HG03025 (cell line): ENCODE results near the gene SEL1L.
"Not testable (repeated sequence)": the region's sequence is repeated elsewhere in the genome, so short reads cannot be mapped to it uniquely, and the experiment has no call there.

ENCODE experiments used
- ATAC-seq: cut with Tn5 transposase; IDR thresholded peaks from one replicate; pipeline ENCODE4 v1.9.1; 2021; ENCODE audit warnings: mild to moderate bottlenecking, moderate library complexity; ENCODE audit not compliant: unreplicated experiment, low FRiP score

Gene SEL1L

DNA sequence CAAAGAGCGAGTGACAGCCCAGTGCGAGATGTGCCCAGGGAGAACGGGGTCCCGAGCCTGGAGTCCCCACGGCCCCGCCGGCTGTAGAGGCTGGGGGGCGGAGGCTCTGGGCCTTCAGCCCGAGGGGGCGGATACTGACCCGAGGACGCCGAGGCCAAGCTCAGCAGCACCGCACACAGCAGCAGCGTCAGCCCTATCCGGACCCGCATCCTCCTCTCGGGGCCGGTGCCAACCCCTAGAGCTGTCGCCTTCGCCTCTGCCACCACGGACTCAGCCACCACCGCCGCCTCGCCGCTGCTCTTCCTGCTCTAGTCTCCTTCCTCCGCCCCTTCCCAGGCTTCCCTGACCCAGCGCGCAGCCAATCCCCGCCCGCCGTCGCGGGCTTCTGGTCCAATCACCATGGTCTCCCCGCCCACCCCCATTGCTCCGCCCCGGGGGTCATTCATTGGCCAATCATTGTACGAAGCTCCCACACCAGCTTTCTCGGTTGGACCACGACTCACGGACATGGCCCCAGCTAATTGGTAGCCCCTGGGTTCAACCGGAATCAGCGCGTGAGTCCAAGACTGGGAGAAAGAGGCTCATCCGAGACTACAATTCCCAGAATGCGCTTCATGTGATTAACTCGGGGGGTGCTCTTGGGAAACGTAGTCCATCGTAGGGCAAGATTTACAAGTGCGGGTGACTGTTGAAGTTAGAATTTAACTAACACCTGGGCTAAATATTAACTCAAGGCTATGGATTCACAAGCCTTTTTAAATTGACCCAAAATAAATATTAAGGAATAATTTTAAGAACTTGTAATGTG is at the start of gene SEL1L:
TSS of gene SEL1L (minus strand) at position 318 of the 808 bp plus-strand sequence. CDS start at position 209, 109 bp downstream.
- ATAC-seq, result peak; percentile 96

DNA sequence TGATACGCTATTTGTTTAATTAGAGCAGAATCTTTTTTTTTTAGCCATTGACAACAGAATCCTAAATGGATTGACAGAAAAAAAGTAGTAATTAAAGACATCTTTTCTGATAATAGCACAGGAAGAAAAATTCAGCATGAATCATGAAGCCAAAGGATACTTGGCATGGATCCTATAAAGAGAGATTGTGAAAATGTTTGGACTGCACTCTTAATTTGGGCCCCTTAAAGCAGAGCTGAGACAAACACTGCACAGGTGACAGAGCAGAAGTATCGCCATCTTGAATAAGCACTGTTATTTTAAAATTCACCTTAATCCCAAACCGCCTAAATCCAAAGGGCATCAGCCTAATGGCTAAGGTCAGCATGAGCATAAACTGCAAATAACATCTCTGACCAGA is 48.8 kb upstream of the SEL1L start:
- no peak for ATAC-seq

DNA sequence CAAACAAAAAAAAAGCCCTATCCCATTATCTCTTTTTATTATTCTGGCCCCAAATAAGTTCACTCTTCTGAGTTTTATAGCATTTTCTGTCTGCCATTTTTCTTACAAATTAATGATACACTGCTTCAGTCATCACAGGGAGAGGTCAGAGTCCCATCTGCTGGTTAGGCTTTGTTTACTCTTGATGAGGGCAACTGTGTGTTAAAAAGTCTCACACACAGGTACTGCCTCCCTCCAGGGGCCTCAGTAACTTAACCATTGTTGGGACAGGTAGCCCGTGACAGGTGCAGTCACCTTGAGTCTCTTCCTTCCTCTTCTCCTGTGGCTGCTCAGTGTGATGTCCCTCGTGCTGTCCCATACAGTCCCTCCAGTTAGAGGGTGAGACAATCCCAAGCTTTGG is 45.5 kb upstream of the SEL1L start:
- ATAC-seq, result no peak

DNA sequence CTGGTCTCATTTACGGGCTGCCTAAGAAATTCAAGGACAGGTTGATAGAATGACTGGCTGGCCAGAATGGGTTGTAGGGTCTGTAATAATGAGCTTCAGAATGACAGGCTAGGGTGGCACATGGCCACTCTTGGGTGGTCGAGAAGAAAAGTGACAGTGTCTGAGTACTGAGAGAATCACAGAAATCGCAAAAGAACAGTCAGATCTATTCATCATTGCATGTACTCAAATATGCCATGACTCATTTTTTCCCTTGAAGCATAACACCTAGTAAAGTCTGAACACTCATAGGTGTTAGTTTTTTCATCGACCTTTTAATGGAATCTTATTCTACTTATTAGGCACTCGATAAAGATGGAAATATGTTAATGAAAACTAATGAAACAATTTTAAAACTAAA is 37.8 kb upstream of the SEL1L start:
- no peak for ATAC-seq

DNA sequence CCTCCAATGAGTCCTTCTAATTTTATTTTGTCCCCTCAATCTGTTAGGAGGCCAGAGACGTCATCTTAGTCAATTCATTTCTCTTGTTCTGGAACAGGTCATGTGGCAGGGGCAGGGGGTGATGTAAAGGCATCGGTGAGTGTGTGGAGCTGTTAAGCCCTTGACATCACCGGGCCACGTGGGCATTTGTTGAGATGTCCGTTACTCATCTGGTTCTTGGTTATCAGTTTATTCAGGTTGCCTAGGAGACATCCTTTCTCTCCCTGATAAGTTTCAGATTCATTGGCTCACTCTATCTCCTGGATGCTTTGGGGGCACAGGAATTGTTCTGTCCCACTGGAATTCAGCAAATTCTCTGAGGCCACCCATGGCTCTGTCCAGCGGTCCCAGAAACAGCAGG is 33.6 kb upstream of the SEL1L start:
- no peak for ATAC-seq

DNA sequence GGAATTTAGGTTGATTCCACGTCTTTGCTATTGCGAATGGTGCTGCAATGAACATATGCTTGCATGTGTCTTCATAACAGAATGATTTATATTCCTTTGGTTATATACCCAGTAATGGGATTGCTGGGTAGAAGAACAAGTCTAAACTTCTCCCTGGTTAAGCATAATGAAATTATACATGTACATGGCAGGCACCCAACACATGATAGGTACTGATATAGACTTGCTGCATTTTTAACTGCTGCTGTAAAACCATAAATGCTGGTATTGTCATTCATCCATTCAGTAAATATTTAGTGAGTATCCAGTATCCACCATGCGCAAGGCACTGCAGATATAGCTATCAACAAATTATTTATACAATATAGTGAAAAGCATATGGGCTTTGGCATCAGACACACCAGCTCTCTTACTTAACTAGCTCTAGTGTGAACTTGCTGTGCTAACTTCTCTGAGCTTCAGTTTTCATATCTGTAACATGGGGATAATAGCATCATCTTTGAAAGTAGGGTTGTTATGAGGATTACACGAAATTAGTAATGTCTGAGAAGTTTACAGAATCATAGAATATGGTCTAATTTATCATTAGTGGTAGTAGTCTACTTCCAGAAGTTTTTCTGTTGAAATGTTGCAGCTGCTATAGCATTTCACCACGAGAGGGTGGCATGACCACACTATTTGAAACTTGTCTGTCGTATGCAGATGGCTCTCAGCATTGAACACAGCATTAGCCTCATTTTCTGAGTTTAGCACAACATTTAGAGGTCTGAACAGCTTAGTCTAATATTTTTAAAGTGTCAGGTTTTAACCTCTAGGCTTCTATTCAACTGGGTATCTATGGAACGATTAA is 32.0 kb upstream of the SEL1L start:
- ATAC-seq, result peak; percentile 68

DNA sequence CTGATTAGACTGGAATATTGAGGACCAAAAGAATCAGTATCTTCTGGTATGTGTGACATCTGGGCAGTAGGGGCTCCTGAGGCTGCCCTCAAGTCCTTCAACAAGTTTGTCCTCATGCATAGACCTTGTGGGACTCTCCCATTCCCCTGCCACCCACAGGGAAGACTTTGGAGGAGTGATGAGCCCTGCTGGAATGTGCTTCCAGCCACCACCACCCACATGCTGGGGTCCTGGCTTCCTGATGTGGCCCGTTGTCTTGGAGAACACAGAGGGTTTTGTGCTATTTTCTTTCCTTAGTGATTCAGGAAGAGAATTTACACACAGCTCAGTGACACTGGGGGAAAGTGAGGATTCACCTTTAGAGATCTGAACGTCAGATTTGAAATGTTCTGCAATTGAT is 29.2 kb upstream of the SEL1L start:
- ATAC-seq, result no peak

DNA sequence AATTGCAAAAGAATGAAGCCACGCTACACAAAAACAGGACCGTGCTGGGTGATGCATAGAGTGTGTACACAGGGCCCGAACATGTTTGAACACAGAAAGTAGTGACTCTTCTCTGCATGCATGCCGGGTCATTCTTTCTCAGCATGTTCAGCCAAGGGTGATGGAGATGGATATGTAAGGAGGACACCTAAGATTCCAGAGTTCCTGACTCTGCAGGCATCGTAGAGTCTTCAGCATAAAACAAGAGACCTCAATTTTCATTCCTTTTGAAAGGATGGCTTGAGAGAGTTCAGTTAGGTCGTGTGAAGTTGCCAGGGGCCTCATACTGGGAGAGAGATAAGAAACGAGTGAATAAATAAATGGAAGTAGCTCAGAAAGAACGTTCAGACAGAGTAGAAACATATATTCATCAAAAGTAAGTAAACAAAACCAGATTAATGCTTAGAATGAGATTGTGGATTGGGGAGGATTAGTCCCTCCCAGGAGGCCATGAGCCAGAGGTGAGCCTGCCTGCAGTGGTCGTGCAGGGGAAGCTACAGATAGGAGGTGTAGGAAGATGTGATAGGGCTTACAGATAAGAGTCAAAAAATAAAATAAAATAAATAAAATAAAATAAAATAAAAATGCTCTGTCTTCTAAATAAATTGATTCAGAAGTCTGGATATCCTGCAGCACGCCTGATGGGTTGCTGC is 27.6 kb upstream of the SEL1L start:
- ATAC-seq, result no peak

DNA sequence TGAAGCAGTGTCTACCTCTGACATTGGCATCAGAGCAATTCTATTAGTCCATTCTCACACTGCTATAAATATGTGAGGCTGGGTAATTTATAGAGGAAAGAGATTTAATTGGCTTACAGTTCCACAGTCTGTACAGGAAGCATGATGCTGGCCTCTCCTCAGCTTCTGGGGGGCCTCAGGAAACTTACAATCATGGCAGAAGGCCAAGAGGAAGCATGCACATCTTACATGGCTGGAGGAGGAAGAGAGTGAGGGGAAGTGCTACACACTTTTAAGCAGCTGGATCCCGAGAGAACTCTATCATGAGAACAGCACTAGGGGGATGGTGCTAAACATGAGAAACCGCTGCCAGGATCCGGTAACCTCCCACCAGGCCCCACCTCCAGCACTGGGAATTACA is 25.7 kb upstream of the SEL1L start:
- ATAC-seq, result no peak

DNA sequence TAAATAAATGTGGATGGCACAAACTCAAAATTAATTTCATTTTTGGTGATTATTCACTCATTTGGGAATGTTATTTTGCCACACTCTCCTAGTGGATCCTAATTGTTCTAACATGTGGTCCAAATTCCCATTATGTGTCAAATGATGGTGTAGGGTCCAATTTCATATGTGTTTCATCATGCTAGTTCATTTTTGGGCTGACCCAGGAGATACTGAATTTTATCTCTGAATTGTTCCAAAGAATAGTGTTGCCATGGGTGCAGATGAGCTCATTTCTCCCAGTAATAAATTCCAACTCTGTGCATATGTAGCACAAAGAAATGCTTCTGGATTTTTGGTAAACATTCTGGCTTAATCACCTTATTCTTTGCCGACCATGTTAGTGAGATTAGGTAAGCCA is 23.5 kb upstream of the SEL1L start:
- no peak for ATAC-seq

DNA sequence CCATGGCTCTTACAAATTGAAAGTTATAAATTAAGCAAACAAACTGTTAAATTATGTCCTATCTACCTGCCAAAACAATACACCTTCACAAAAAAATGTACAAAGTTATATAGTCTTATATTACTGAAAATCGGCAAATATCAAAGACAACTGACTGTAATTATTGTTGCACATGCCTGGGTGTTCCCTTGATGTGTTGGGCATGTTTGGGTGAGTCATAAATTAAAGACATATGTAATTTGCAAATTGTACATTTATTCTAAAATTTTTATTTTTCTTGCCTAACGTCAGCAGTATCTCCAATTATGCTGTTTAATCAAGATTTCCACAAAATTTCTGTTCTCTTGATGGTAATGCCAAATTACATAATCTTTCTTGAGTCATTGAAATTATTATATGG is 22.0 kb upstream of the SEL1L start:
- no peak for ATAC-seq

DNA sequence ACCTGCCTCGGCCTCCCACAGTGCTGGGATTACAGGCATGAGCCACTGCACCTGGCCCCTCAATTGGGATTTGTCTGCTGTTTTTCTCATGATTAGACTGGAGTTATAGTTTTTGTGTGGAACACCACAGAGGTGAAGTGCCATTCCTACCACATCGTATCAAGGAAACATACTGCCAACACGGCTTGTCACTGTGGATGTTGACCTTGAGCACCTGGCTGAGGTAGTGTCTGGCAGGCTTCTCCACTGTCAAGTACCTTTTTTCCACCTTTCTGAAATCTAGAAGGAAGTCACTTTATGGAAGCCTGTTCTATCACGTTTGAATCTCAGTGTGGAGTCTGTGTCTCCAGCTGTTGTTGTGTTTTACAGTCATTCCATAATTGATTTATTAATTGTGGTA is 21.4 kb upstream of the SEL1L start:
- ATAC-seq, result no peak

DNA sequence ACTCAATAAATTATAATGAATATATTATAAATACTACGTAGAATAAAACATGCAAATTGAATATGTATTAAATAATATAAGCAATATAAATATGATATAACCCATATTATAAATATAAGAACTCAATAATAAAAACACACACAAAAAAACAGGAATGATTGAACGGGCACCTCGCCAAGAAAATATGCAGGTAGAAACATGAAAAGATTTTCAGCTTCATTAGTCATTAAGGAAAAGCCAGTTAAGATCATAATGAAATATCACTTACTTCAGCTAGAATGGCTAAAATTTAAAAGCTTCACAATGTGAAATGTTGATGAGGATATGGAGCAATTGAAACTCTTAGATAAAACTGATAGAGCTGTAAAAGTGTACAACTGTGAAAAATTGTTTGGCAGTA is 17.8 kb upstream of the SEL1L start:
- no peak for ATAC-seq

DNA sequence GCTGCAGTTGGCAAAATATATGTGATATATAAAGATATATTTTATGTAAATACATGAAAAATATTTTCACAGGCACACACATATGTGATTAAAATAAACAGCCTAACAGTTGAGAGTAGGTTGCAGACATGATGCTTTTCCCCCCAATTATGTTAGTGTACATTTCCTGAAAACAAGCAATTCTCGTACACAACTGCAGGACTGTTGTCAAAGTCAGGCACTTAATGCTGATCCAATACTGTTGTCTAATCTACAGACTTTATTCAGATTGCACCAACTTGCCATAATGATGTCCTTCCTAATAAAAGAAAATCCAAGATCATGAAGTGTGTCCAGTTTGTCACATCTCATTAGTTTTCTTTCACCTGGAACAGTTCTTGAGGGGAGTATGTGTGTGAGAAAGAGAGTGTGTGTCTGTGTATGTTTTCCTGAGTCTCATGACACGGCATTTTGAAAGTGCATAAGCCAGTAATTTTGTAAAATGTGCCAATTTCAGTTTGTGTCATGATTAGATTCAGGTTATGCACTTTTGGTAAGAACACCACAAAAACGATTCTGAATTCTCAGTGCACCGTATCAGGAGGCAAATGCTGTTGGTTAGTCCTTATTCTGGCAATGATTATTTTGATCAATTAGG is 16.5 kb upstream of the SEL1L start:
- ATAC-seq, result peak; percentile 85

DNA sequence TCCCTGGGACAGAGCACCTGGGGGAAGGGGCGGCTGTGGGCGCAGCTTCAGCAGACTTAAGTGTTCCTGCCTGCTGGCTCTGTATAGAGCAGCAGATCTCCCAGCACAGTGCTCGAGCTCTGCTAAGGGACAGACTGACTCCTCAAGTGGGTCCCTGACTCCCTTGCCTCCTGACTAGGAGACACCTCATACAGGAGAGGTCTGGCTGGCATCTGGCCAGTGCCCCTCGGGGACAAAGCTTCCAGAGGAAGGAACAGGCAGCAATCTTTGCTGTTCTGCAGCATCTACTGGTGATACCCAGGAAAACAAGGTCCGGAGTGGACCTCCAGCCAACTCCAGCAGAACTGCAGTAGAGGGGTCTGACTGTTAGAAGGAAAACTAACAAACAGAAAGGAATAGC is 7.6 kb upstream of the SEL1L start:
- ATAC-seq, result not testable (repeated sequence)

DNA sequence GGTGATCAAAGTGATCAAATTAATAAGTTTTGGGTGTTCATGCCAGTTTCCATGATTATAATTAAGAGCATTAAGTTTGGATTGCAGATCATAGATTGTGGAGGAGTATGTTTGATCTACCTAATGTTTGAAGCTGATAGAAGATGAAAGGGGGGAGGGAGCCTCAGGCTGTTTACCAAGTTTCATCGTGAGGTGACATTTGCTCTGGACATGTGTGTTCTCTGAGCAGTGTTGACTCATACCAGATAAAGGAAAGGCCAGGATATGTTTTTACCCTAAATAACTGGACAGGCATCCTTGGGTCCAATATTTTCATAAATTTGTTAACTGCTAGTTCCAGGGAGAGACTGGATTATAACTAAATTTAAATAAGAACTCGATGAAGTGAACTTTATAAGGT is 3.5 kb upstream of the SEL1L start:
- no peak for ATAC-seq

DNA sequence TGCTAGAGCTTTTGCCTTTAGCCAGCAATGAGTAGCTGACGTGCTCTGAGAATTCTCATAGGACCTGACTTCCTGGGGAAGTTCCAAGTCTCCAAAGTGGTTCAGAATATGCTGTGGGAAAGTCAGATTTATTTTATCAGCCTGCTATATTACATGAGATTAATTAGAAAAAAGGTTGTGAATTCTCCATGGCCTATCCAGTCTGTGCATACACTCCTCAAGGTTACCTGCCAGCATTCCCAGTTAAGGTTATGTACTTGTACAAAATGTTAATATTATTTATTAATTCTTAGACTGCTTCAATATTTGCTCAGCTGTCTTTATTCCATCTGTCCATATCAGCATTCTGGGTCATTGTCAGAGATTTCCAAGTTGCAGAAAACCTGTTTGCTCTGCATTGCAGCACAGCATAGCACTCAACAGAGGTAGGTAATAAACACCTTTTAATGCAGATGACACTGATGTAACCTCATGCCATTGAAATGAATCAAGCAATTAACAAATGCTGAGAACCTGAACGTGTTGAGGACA is 2.7 kb upstream of the SEL1L start:
- no peak for ATAC-seq

DNA sequence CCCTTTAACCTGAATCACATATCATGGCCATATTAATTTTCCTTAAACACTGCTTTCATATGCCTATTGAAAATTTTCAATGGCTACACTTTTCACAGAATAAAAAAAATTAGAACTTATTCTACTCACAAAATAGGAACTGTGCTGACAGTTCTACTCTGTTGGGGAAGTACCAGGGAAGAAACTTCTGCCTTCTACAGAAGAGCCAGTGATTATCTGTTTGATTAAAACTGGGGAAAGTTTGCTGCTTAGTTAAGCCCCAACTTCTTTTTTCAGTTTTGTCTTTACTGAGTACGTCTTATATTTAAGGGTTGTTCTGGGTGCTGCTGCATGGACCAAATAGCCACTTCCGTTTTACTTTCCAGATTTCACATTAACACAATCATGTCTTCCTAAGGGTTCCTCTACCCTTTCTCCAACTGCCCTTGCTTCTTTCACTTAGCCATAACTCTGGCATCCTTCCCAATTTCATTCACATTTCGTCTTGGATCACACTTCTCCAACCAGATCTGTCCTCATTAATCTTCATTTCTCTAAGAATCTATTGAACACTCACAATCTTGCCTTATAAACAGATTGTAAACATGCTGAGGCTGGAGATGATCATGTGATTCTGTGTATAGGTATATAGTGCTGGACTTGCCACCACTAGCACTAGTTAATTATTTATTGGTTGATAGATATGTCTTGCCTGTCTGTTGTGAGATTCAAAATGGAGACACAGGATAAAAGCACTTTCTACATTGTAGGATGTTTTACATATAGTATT is 1.9 kb upstream of the SEL1L start:
- no peak for ATAC-seq

DNA sequence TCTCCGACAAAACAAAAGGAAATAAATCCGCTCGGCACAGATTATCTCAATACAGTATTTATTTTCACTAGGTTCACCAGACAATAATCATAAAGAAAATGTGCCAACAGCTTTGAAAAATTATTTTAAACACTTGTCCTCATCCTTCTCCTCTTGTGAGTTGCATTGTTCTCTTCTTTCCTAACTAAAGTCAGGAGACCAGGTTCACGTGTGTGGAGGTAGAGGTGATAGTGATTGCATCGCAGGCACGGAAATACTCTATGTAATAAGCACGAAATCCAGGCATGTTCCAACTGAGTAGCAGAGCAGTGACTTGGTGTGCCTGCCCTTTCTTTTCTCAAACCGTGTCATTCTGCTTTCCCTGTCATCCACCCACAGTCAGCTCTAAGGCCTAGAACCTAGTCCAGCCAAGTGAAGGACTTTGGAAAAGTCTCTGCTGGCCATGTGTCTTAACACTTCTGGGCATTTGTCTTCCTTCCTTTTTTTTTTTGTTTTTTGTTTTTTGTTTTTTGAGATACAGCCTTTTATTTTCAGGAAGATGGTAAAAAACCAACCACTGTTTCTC is 939 bp upstream of the SEL1L start:
- no peak for ATAC-seq

DNA sequence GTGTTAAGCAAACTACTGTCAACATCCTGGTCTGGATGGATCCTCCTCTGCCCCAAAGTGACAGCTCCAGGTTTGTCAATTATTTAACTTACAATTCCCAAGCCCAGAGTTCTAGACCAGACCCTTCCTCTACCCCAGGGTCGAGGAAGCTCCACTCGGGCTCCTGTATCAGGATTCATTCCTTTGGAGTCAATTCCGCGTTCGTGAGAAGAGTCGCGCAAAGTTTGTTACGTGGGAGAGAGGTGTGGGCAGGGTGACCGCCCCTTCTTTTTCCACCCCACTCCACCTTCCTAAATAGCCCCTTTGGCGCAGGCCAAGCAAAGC is 479 bp downstream of the SEL1L start:
- no peak for ATAC-seq
